ENCODE measurements around the gene MYL3. TPM values are rescaled to one million over a fixed set of nuclear protein-coding genes. Genes with fewer than 3 reads are reported as not detected.

Gene MYL3
- total and polyA plus RNA-seq, 2 of the 4 experiments (the other 2 are of a cell fraction): 0.09 TPM; not detected in 1

- no peak overlapping the region for H3K4me3 ChIP-seq (ENCODE audit: insufficient read depth, low read depth, low read length)
- no peak overlapping the region for H3K4ac ChIP-seq (ENCODE audit: low read depth, low read length)
- no peak overlapping the region for H4K5ac ChIP-seq (ENCODE audit: low read depth, low read length)
- intact Hi-C loops (cut with micrococcal nuclease) (no loop called here), dilution Hi-C loops (cut with HindIII; ENCODE audit: low sequenced_read_pairs, unreplicated experiment) (no loop called here), in situ Hi-C loops (cut with MboI; ENCODE audit: low sequenced_read_pairs) (loop anchor here (25.0 kb wide), 1 partner anchor 398 kb away; the partner anchor contains the start of gene RTP3)
- no peak overlapping the region for H2AK9ac ChIP-seq (replicated peaks; ENCODE audit: low read depth, low read length, poor library complexity)
- no peaks in the 10 kb centered on the region for H3K9me1 ChIP-seq (ENCODE audit: insufficient read depth, low read length)
- no peak overlapping the region for H3K27ac ChIP-seq (ENCODE audit: insufficient read depth, low read length)
- no peak overlapping the region for H4K8ac ChIP-seq (ENCODE audit: low read depth in 2 of 2, low read length in 2 of 2)
- no TSS peak for BruUV-seq (replicated peaks)
- H3K79me1 ChIP-seq (ENCODE audit: low read depth in 1 of 2, low read length in 2 of 2): no peaks in the 10 kb centered on the region
- no peak overlapping the region for H2AK5ac ChIP-seq (ENCODE audit: low read depth, low read length)
- no peak overlapping the region for H2BK5ac ChIP-seq (ENCODE audit: low read depth, low read length, poor library complexity, severe bottlenecking)
- no peak overlapping the region for H4K91ac ChIP-seq (ENCODE audit: insufficient read depth, low read depth, low read length)
- no peak overlapping the region for H3K23ac ChIP-seq (ENCODE audit: low read depth, low read length)
- no peak overlapping the region for H3K56ac ChIP-seq (ENCODE audit: extremely low read depth, insufficient read depth, low read length)
- no peak overlapping the region for H2AFZ ChIP-seq (replicated peaks; ENCODE audit: low read length, poor library complexity)
- H3K14ac ChIP-seq (replicated peaks; ENCODE audit: low read depth, low read length): no peak overlapping the region
- ATAC-seq (ENCODE audit: low read depth) (no peak), DNase-seq (no peak)
- H3K36me3 ChIP-seq (ENCODE audit: control insufficient read depth, insufficient read depth, low read length): no peaks in the 10 kb centered on the region
- no peak overlapping the region for H3K18ac ChIP-seq (ENCODE audit: low read depth, low read length)
- H2BK120ac ChIP-seq (ENCODE audit: low read depth, low read length): no peak overlapping the region
- H3K9ac ChIP-seq (ENCODE audit: low read depth, low read length): no peak overlapping the region
- TF ChIP-seq CEBPB (IDR thresholded peaks at IDR 0.05; ENCODE audit: low read depth, low read length): no peak
- TF ChIP-seq RFX5 (IDR thresholded peaks at IDR 0.05; ENCODE audit: low read depth, low read length): no peak
- TF ChIP-seq ELK1 (IDR thresholded peaks at IDR 0.05; ENCODE audit: borderline replicate concordance, low read depth, low read length): no peak
- no peak for TF ChIP-seq MAZ (IDR thresholded peaks at IDR 0.05; ENCODE audit: borderline replicate concordance, low read depth, low read length)
- TF ChIP-seq, protein P1, sequence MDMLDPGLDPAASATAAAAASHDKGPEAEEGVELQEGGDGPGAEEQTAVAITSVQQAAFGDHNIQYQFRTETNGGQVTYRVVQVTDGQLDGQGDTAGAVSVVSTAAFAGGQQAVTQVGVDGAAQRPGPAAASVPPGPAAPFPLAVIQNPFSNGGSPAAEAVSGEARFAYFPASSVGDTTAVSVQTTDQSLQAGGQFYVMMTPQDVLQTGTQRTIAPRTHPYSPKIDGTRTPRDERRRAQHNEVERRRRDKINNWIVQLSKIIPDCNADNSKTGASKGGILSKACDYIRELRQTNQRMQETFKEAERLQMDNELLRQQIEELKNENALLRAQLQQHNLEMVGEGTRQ (IDR thresholded peaks at IDR 0.05; ENCODE audit: low read depth, low read length): no peak
- TF ChIP-seq CHD1 (IDR thresholded peaks at IDR 0.05; ENCODE audit: low read depth, low read length): no peak
- no peak for TF ChIP-seq FOS (IDR thresholded peaks at IDR 0.05; ENCODE audit: low read depth, low read length)
- no peak for TF ChIP-seq NFE2L2 (IDR thresholded peaks at IDR 0.05; ENCODE audit: low read depth, low read length)
- no peak for TF ChIP-seq BHLHE40 (IDR thresholded peaks at IDR 0.05; ENCODE audit: low read depth, low read length)
- no peak for TF ChIP-seq MXI1 (IDR thresholded peaks at IDR 0.05; ENCODE audit: borderline replicate concordance, low read depth, low read length)
- TF ChIP-seq POLR2A (IDR thresholded peaks at IDR 0.05; ENCODE audit: low read depth, low read length): no peak
- no peak for TF ChIP-seq RCOR1 (IDR thresholded peaks at IDR 0.05; ENCODE audit: insufficient replicate concordance, low read length)
- TF ChIP-seq CTCF (conservative IDR thresholded peaks at IDR 0.05; ENCODE audit: low read depth, low read length): no peak
- TF ChIP-seq MAFK (IDR thresholded peaks at IDR 0.05; ENCODE audit: low read depth, low read length): no peak
- no peak for TF ChIP-seq RAD21 (IDR thresholded peaks at IDR 0.05; ENCODE audit: low read length)
- TF ChIP-seq SMC3 (IDR thresholded peaks at IDR 0.05; ENCODE audit: low read depth, low read length): no peak
- H2BK20ac ChIP-seq (ENCODE audit: low read depth, low read length): no peak overlapping the region
- H4K20me1 ChIP-seq (ENCODE audit: insufficient read depth, low read length): no peaks in the 10 kb centered on the region; the same call in 1 of the 2 replicates
- peaks cover 83% of the 10 kb centered on the region for H3K27me3 ChIP-seq (ENCODE audit: control insufficient read depth, insufficient read depth, low read length)
- H2BK15ac ChIP-seq (ENCODE audit: low read depth, low read length): no peak overlapping the region
- WGBS, 2 experiments (ENCODE audit: extremely low coverage in 2 of 2, insufficient read length in 1 of 2): no CpG with 5 or more reads among the region's 7 CpGs
- no peak overlapping the region for H3K4me2 ChIP-seq (ENCODE audit: low read depth, low read length)
- H3K9me3 ChIP-seq (ENCODE audit: control insufficient read depth, insufficient read depth, low read length): no peaks in the 10 kb centered on the region
- ChIA-PET CTCF (no interaction called here), POLR2A (ENCODE audit: unreplicated experiment) (interaction anchor here (0.6 kb wide), 1 partner anchor 92 kb away, joined by 4 read pairs; no protein-coding TSS in a partner anchor)
- H3K4me1 ChIP-seq (ENCODE audit: control insufficient read depth, insufficient read depth, low read length): no peaks in the 10 kb centered on the region
Observed at GRCh38 chr3:46884929-46885328, 21.7 kb upstream of the MYL3 start.
